ENCODE measurements around the gene PIK3R3. TPM values are rescaled to one million over a fixed set of nuclear protein-coding genes. Genes with fewer than 3 reads are reported as not detected.

PIK3R3 gene
- total RNA-seq, 1 experiment from 2014 or later = 1.6 TPM

DNA sequence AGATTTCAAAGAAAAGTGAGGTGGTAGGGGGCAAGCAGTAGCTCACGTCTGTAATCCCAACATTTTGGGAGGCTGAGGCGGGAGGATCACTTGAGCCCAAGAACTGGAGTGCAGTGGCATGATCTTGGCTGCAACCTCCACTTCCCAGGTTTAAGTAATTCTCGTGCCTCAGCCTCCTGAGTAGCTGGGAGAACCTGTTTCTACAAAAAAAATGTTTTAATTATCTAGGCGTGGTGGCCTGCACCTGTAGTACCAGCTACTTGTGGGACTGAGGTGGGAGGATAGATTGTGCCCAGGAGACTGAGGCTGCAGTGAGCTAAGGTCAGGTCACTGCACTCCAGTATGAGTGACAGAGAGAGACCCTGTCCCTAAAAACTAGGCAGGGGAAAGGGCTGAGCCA is 39.9 kb upstream of the PIK3R3 start:
- Histone ChIP-seq H3K27ac (ENCODE audit: low read depth, low read length) (no peak overlapping the region; the same call in 1 of the 2 replicates), H3K4me2 (ENCODE audit: low read length) (peak overlapping the region; percentile 47), H3K4me1 (ENCODE audit: control insufficient read depth in 1 of 2, insufficient read depth in 2 of 2, low read length in 2 of 2) (peaks cover 39 to 42% of the 10 kb centered on the region in 2 experiments), H2AFZ (ENCODE audit: low read depth, low read length, poor library complexity, severe bottlenecking) (peak overlapping the region; percentile 80), H3K27me3 (ENCODE audit: insufficient read depth, low read length) (no peaks in the 10 kb centered on the region), H3K9me2 (ENCODE audit: insufficient read depth) (no peaks in the 10 kb centered on the region), H3K9me3 (ENCODE audit: control insufficient read depth in 1 of 2, insufficient read depth in 1 of 2, low read depth in 1 of 2, low read length in 2 of 2) (no peaks in the 10 kb centered on the region), H3K36me3 (ENCODE audit: control insufficient read depth in 1 of 2, insufficient read depth in 2 of 2, low read length in 2 of 2) (no peaks in the 10 kb centered on the region), H3K4me3 (replicated peaks in 1 of 2; ENCODE audit: low read depth in 1 of 2, low read length in 2 of 2) (no peak overlapping the region), H3K79me2 (ENCODE audit: insufficient read depth, low read length) (no peaks in the 10 kb centered on the region), H3K9ac (ENCODE audit: low read length) (no peak overlapping the region), H4K20me1 (ENCODE audit: insufficient read depth) (no peaks in the 10 kb centered on the region)
- intact Hi-C loops (cut with micrococcal nuclease) = no loop called here
- DNase-seq (ENCODE audit: low read depth, low spot score) = no peak
- no peak for ATAC-seq
- POLR2A ChIA-PET = interaction anchor here (0.6 kb wide), 1 partner anchor 139 kb away, joined by 3 read pairs; no protein-coding TSS in a partner anchor
- TF ChIP-seq POLR2AphosphoS5 (IDR thresholded peaks at IDR 0.05; ENCODE audit: low read depth, low read length) = no peak
- TF ChIP-seq, protein P1, sequence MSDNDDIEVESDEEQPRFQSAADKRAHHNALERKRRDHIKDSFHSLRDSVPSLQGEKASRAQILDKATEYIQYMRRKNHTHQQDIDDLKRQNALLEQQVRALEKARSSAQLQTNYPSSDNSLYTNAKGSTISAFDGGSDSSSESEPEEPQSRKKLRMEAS (IDR thresholded peaks at IDR 0.05) = no peak
- TF ChIP-seq CEBPB (IDR thresholded peaks at IDR 0.05; ENCODE audit: low read depth) = no peak
- TF ChIP-seq POLR2A (IDR thresholded peaks at IDR 0.05; ENCODE audit: borderline replicate concordance, extremely low read depth, insufficient read depth, insufficient read length) = no peak
- no peak for TF ChIP-seq SRF (IDR thresholded peaks at IDR 0.05; ENCODE audit: low read depth)
- TF ChIP-seq, protein P2, sequence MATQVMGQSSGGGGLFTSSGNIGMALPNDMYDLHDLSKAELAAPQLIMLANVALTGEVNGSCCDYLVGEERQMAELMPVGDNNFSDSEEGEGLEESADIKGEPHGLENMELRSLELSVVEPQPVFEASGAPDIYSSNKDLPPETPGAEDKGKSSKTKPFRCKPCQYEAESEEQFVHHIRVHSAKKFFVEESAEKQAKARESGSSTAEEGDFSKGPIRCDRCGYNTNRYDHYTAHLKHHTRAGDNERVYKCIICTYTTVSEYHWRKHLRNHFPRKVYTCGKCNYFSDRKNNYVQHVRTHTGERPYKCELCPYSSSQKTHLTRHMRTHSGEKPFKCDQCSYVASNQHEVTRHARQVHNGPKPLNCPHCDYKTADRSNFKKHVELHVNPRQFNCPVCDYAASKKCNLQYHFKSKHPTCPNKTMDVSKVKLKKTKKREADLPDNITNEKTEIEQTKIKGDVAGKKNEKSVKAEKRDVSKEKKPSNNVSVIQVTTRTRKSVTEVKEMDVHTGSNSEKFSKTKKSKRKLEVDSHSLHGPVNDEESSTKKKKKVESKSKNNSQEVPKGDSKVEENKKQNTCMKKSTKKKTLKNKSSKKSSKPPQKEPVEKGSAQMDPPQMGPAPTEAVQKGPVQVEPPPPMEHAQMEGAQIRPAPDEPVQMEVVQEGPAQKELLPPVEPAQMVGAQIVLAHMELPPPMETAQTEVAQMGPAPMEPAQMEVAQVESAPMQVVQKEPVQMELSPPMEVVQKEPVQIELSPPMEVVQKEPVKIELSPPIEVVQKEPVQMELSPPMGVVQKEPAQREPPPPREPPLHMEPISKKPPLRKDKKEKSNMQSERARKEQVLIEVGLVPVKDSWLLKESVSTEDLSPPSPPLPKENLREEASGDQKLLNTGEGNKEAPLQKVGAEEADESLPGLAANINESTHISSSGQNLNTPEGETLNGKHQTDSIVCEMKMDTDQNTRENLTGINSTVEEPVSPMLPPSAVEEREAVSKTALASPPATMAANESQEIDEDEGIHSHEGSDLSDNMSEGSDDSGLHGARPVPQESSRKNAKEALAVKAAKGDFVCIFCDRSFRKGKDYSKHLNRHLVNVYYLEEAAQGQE (IDR thresholded peaks at IDR 0.05; ENCODE audit: low read depth) = no peak
- TF ChIP-seq RAD21 (IDR thresholded peaks at IDR 0.05; ENCODE audit: low read depth) = no peak
- no peak for TF ChIP-seq ELF1 (IDR thresholded peaks at IDR 0.05; ENCODE audit: borderline replicate concordance, low read depth)
- RAD21 ChIA-PET (ENCODE audit: low non-redundant PET in 1 of 2, low total read pairs in 2 of 2, uncharacterized antibody in 2 of 2, unreplicated experiment in 2 of 2) = interaction anchor here in 1 of 2 experiments (1.4 kb wide), 1 partner anchor 133 kb away, joined by 3 read pairs; no protein-coding TSS in a partner anchor
- BruUV-seq (replicated peaks) = no TSS peak
- CTCF ChIA-PET = interaction anchor here (2.1 kb wide), 1 partner anchor 51 kb away, joined by 9 read pairs; no protein-coding TSS in a partner anchor
